T-helper 1 cell treated with Interleukin-12 subunit alpha and Interleukin-12 subunit beta and Interleukin-4 antibody, amounts not matched to agents 30 μg/mL and 1 μg/mL, for 36 hours (primary cell): ENCODE measurements around the gene PRPF4.
"Not testable (repeated sequence)": the region's sequence is repeated elsewhere in the genome, so short reads cannot be mapped to it uniquely, and the experiment has no call there.

Experiments used
- H3K27ac Mint-ChIP-seq: one replicate; pipeline ENCODE4 v1.8.0; 2021; ENCODE audit warnings: mild to moderate bottlenecking, mixed read lengths
- H3K27me3 Mint-ChIP-seq: one replicate; pipeline ENCODE4 v1.8.0; 2021; ENCODE audit warnings: low read depth, mixed read lengths
- H3K36me3 Mint-ChIP-seq: one replicate; pipeline ENCODE4 v1.8.0; 2021; ENCODE audit warnings: low read depth, mixed read lengths
- H3K4me1 Mint-ChIP-seq: one replicate; pipeline ENCODE4 v1.8.0; 2021; ENCODE audit warnings: low read depth, mixed read lengths
- H3K4me3 Mint-ChIP-seq: one replicate; pipeline ENCODE4 v1.8.0; 2021; ENCODE audit warnings: mild to moderate bottlenecking, moderate library complexity, mixed read lengths
- H3K9me3 Mint-ChIP-seq: one replicate; pipeline ENCODE4 v1.8.0; 2021; ENCODE audit warnings: mixed read lengths

The PRPF4 gene

DNA sequence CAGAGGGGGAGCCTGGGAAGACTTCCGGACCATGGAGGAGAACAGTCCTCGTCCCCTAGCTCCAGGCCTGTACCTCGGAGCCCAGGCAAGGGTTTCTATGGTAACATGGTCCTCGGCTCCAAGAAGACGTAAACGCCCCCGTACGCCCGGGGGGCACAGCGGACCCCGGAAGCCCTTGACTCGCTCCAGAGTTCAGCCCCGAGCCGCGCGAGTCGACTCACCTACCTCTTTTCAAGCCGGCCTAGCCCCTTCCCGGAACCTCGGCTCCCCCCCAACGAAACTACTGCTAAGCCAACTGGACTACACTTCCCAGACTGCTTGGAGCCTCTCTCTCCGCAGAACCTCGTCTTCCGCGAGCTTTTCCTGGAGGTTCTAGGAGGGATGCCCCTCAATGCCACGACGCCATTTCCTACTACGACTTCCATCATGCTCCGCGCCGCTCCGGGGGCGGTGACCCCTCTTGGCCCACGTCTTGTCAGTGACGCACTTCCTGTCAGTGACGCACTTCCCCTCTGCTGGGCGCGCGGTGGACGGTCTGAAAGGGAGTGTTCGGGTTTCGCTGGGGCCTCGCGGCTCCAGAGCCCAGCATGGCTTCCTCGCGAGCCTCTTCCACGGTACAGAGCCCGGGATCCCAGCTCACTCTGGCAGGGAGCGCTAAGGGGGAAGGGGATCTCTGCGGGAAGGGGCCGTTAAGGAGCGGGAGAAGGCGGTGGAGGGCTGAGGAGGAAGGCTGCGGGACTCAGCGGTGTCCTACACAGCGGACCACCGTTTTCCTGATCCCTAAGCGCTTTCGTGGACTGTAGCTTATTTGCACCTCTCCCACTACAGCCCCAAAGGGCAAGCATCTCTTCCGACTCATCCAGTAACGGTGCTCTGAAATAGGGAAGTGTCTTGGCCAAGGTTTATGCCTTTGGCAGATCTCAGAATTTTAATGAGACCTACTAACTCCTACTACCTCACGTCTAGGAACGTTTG is at the start of gene PRPF4, which contains the start of gene CDC26:
Gene PRPF4 (plus strand): TSS at position 502 of the 975 bp plus-strand sequence. CDS start 86 bp downstream, at position 588.
Gene CDC26 (minus strand): TSS at position 416 of the 975 bp plus-strand sequence. CDS start 3,065 bp downstream, outside the sequence.
- Mint-ChIP-seq H3K4me3 (no peak within 1 kb of the TSS), H3K36me3 (peaks cover 33% of the 10 kb centered on the region), H3K27me3 (no peaks in the 10 kb centered on the region), H3K9me3 (no peaks in the 10 kb centered on the region), H3K4me1 (peaks cover 13% of the 10 kb centered on the region), H3K27ac (no peak within 1 kb of the TSS)

DNA sequence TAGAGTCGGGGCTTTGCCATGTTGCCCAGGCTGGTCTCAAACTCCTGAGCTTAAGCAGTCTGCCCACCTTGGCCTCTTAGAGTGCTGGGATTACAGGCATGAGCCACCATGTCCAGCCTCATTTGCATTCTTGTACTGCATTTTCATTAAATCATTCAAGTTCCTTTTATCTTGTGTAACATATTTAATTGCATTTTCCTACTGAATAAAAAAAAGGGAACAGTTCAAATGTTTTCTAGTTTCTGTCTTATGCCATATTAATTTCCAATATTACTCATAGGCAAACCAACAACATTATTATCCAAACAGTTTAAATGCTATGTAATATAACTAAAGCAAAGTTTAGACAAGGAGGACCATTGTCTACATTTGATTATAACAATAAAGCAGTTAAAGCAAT is 48.0 kb upstream of the PRPF4 start:
- no peak overlapping the region for H3K4me3 Mint-ChIP-seq
- H3K36me3 Mint-ChIP-seq: peaks cover 3% of the 10 kb centered on the region
- no peak overlapping the region for H3K27ac Mint-ChIP-seq
- H3K9me3 Mint-ChIP-seq: no peaks in the 10 kb centered on the region
- H3K4me1 Mint-ChIP-seq: peaks cover 16% of the 10 kb centered on the region
- no peaks in the 10 kb centered on the region for H3K27me3 Mint-ChIP-seq

DNA sequence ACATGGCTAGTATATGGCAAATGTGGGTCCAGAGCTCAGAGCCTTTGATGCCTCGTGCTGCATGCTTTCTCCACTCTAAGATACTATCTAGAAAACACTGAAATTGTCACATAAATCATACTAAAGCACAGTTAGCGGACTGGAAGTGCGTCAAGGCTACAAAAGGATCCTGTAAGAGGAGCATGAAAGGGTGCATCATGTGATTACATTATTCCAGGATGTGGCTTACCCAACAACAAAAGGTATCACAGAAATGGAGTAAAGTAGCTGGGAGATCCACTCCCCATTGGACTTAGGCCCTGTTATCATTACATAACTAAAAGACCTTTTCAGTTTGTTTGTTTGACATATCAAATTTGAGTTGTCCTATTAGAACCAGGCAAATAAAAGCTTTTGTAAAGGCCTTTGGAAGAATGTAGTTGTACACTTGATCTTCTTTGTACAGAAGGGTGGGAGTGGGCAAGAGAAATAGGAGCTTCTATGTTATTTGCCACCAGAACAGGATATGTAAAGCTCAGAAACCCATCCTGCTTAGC is 47.3 kb upstream of the PRPF4 start:
- Mint-ChIP-seq H3K36me3 (peaks cover 3% of the 10 kb centered on the region), H3K4me1 (peaks cover 16% of the 10 kb centered on the region), H3K27ac (no peak overlapping the region), H3K9me3 (no peaks in the 10 kb centered on the region), H3K4me3 (no peak overlapping the region), H3K27me3 (no peaks in the 10 kb centered on the region)

DNA sequence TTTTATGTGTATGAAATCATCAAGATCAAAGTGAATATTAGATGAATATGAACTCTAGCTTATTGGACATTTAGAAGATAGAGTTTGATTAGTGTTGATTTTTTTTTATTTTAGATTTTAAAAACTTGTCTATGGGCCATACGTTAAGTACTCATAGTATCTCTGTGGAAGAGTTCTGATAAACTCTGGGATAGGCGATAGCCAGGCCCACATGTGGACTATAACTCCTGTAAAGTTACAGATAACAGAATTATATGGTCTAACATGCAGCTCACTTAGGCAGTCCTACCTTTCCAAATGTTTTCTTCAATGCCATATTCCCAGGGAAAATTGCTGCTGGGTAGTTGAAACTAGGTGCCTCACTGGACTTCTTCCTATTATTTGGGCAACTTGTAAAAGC is 43.8 kb upstream of the PRPF4 start:
- H3K4me1 Mint-ChIP-seq: peaks cover 21% of the 10 kb centered on the region
- no peaks in the 10 kb centered on the region for H3K27me3 Mint-ChIP-seq
- no peaks in the 10 kb centered on the region for H3K36me3 Mint-ChIP-seq
- H3K9me3 Mint-ChIP-seq: no peaks in the 10 kb centered on the region
- H3K27ac Mint-ChIP-seq: no peak overlapping the region
- no peak overlapping the region for H3K4me3 Mint-ChIP-seq

DNA sequence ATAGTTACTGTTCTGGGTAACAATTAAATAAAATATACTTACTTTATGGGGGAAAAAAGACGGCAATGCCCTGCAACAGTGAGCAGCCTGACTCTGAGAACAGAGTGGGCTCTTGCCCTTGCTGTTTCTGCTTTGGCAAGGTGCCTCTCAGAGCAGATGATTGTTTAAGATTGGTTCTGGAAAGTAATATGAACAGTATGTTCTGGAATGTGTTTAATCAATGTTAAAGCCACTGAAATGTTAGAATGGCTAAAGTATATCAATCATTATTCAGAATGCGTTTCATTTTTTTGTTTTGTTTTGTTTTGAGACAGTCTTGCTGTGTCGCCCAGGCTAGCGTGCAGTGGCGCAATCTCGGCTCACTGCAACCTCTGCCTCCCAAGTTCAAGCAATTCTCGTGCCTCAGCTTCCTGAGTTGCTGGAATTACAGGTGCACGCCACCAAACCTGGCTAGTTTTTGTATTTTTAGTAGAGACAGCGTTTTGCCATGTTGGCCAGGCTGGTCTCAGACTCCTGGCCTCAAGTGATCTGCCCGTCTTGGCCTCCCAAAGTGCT is 39.7 kb upstream of the PRPF4 start:
- not testable (repeated sequence) for H3K9me3 Mint-ChIP-seq, H3K4me3 Mint-ChIP-seq, H3K27ac Mint-ChIP-seq, H3K36me3 Mint-ChIP-seq, H3K27me3 Mint-ChIP-seq
- peaks cover 23% of the 10 kb centered on the region for H3K4me1 Mint-ChIP-seq

DNA sequence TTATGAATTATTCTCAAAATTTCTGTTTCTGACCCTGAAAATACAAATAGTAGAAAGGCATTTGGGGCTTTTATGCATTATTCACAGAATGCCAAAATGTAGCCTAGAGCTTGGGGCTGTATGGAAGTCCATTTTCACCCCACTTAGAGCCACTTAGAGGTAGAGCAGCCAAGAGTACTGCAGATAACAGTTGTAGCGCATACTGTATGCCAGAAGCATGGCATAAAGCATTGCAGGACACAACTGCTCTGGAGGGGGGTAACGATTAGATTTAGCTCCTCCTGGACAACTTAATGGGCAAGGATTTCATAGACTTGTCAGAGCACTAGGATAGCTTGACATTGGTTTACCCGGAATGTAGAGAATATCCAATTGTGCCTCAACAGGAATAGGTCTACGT is 38.4 kb upstream of the PRPF4 start:
- no peak overlapping the region for H3K27ac Mint-ChIP-seq
- no peaks in the 10 kb centered on the region for H3K27me3 Mint-ChIP-seq
- H3K4me1 Mint-ChIP-seq: peaks cover 22% of the 10 kb centered on the region
- H3K9me3 Mint-ChIP-seq: no peaks in the 10 kb centered on the region
- H3K4me3 Mint-ChIP-seq: no peak overlapping the region
- peaks cover 2% of the 10 kb centered on the region for H3K36me3 Mint-ChIP-seq

DNA sequence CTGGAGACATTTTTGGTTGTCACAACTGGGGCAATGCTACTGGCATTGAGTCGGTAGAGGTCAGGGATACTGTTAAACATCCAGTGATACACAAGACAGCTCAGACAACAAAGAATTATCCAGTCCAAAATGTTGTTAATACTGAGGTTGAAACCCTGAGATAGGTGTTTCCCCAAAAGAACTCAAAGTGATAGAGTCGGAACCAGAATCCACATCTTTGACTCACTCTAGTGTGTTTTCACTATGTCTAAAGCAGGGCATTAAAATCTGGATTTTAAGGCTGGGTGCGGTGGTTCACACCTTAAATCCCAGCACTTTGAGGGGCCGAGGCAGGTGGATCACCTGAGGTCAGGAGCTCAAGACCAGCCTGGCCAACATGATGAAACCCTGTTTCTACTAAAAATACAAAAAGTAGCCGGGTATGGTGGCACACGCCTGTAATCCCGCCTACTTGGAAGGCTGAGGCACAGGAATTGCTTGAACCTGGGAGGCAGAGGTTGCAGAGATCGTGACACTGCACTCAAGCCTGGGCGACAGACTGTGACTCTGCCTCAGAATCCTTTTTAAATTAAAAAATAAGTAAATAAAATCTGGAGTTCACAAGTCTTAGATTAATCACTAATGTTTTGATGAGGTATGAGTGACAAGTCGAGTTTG is 37.1 kb upstream of the PRPF4 start:
- Mint-ChIP-seq H3K4me1 (peaks cover 13% of the 10 kb centered on the region), H3K27ac (no peak overlapping the region), H3K27me3 (no peaks in the 10 kb centered on the region), H3K4me3 (no peak overlapping the region), H3K9me3 (no peaks in the 10 kb centered on the region), H3K36me3 (peaks cover 2% of the 10 kb centered on the region)

DNA sequence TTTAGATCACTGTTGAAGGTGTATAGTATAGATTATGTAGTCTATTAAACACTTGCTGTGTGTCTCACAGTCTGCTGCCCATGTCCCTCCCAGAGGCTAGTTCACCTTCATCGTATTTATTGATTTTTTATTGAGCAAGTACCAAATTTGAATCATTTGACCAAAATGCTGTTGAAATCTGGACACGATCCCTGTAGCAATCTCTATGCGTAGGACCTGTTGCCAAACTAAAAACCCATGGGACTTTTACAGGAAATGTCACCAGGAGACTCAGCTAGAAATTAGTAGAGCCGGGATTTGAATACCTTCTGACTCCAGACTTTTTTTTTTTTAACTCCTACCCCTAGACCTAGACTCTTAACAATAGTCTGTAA is 36.6 kb upstream of the PRPF4 start:
- Mint-ChIP-seq H3K27me3 (no peaks in the 10 kb centered on the region), H3K9me3 (no peaks in the 10 kb centered on the region), H3K4me1 (peaks cover 11% of the 10 kb centered on the region), H3K27ac (no peak overlapping the region), H3K36me3 (peaks cover 2% of the 10 kb centered on the region), H3K4me3 (no peak overlapping the region)

DNA sequence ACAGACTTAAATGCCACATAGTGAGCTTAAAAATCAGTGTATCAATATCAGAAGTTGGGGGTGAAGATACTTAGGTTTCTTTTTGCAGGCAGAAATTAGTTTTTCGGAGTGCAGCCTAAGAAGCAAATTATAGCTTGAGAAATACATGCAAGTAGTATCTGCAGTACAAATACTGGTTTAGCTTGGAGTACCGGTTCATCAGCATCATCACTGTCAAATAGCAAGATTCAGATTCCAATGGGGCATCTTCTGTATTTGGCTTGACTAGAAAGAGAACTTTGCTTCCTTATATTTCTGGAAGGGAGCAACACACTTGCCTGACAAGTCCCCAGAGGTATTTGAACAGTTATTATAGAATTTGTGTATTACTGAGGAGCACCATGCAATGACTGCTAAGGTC is 34.3 kb upstream of the PRPF4 start:
- Mint-ChIP-seq H3K4me1 (peaks cover 10% of the 10 kb centered on the region), H3K27me3 (no peaks in the 10 kb centered on the region), H3K27ac (no peak overlapping the region), H3K9me3 (no peaks in the 10 kb centered on the region), H3K4me3 (no peak overlapping the region), H3K36me3 (peaks cover 2% of the 10 kb centered on the region)

DNA sequence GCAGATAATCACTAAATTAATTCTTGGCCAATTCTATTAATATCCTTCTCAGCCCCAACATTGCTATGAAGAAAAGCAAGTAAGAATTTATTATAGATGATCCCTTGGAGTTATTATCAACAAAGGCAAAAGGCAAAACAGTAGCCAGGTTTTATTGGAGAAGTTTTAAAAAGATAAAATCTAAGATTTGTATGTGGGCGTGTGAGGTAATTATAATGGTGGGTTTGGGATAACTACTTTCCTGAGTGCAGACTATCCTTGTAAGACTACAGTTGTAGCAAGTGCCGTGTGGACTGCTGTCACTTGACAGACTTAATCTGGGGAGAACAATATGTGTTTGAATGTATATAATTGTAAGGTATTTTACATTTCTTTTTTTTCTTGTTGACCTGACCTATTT is 30.9 kb upstream of the PRPF4 start:
- H3K9me3 Mint-ChIP-seq: peaks cover 3% of the 10 kb centered on the region
- no peak overlapping the region for H3K4me3 Mint-ChIP-seq
- H3K27me3 Mint-ChIP-seq: no peaks in the 10 kb centered on the region
- H3K27ac Mint-ChIP-seq: no peak overlapping the region
- no peaks in the 10 kb centered on the region for H3K4me1 Mint-ChIP-seq
- H3K36me3 Mint-ChIP-seq: peaks cover 6% of the 10 kb centered on the region

DNA sequence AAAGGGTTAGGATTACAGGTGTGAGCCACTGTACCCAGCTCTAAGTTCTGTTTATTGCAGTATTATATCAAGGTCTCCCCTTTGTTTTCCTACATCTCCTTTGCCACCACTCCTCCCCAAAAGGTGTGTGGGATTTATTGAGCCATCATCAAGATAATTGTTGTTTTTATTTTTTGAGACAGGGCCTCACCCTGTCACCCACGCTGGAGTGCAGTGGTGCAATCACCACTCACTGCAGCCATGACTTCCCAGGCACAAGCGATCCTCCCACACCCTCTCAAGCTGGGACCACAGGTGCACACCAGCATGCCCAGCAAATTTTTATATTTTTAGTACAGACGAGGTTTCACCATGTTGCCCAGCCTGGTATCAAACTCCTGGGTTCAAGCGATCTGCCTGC is 29.6 kb upstream of the PRPF4 start:
- no peaks in the 10 kb centered on the region for H3K4me1 Mint-ChIP-seq
- no peak overlapping the region for H3K27ac Mint-ChIP-seq
- peaks cover 4% of the 10 kb centered on the region for H3K36me3 Mint-ChIP-seq
- peaks cover 6% of the 10 kb centered on the region for H3K9me3 Mint-ChIP-seq
- no peaks in the 10 kb centered on the region for H3K27me3 Mint-ChIP-seq
- no peak overlapping the region for H3K4me3 Mint-ChIP-seq

DNA sequence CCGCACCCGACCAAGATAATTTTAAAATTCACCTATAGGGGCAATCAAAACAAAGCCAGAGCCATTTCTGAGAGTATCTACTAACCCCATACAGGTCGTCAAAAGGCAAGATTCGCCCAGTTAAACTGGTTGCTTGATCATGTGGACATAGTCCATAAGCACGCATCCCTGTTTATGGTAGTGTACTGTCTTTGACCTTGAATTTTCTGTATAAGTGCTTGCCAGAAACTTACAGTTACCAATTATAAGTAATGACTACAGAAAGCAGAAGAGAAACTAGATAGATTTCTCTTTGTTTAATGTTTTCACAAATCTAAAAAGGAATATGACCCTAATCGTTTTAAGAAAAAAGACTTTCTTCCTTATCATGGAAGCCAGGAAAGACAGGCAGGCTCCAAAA is 28.5 kb upstream of the PRPF4 start:
- Mint-ChIP-seq H3K4me1 (no peaks in the 10 kb centered on the region), H3K9me3 (peaks cover 6% of the 10 kb centered on the region), H3K27me3 (no peaks in the 10 kb centered on the region), H3K27ac (no peak overlapping the region), H3K36me3 (peaks cover 4% of the 10 kb centered on the region), H3K4me3 (no peak overlapping the region)

DNA sequence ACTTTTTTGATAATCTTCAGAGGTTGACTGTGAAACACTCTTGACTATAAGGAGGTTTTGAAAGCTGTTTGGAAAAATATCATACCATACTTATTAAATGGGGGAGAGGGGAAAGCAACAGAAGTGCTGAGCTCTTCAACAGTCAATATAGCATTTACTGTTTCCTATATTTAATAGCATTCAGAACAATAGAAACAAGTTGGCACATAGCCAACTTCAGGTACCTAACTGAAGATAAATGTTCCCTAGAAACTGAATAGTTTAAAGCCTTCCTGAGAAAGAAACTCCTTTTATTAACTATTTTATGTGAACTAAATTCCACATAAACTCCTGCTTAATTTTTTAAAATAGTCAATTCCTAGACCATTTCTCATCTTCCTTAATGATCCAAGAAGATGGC is 27.8 kb upstream of the PRPF4 start:
- H3K4me3 Mint-ChIP-seq: no peak overlapping the region

DNA sequence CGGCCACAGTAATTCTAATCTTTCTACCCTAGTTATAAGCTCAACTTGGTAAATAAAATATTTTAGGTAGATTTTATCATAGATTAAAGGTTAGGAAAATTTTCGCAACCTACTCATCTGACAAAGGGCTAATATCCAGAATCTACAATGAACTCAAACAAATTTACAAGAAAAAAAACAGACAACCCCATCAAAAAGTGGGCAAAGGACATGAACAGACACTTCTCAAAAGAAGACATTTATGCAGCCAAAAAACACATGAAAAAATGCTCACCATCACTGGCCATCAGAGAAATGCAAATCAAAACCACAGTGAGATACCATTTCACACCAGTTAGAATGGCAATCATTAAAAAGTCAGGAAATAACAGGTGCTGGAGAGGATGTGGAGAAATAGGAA is 25.8 kb upstream of the PRPF4 start:
- not testable (repeated sequence) for H3K9me3 Mint-ChIP-seq, H3K36me3 Mint-ChIP-seq, H3K27me3 Mint-ChIP-seq, H3K27ac Mint-ChIP-seq, H3K4me1 Mint-ChIP-seq, H3K4me3 Mint-ChIP-seq

More for the DNA sequence above, 27.8 kb upstream of the PRPF4 start:
- Mint-ChIP-seq H3K4me1 (no peaks in the 10 kb centered on the region), H3K27me3 (no peaks in the 10 kb centered on the region), H3K36me3 (peaks cover 4% of the 10 kb centered on the region), H3K27ac (no peak overlapping the region), H3K9me3 (peaks cover 6% of the 10 kb centered on the region)
